HUES64 (cell line): ENCODE results near the gene MRPS10. TPM values are rescaled to one million over a fixed set of nuclear protein-coding genes. Genes with fewer than 3 reads are reported as not detected.

Experiments used
- H3K27ac ChIP-seq: 2 replicates; pipeline ENCODE4 v1.7.0; 2013; ENCODE audit warnings: low read depth, low read length, inconsistent platforms
- H3K27me3 ChIP-seq: 2 replicates; pipeline ENCODE4 v1.6.1; 2013; ENCODE audit warnings: mild to moderate bottlenecking, low read length; ENCODE audit not compliant: insufficient read depth
- H3K36me3 ChIP-seq: 2 replicates; pipeline ENCODE4 v1.6.1; 2013; ENCODE audit warnings: mild to moderate bottlenecking, low read length; ENCODE audit not compliant: insufficient read depth
- H3K4me1 ChIP-seq: 2 replicates; pipeline ENCODE4 v1.6.1; 2013; ENCODE audit warnings: mild to moderate bottlenecking, low read length, moderate library complexity; ENCODE audit not compliant: insufficient read depth
- H3K4me3 ChIP-seq: 2 replicates; pipeline ENCODE4 v1.5.1; 2013; ENCODE audit warnings: mild to moderate bottlenecking, low read length, moderate library complexity
- H3K9ac ChIP-seq: 2 replicates; pipeline ENCODE4 v1.6.1; 2013; ENCODE audit warnings: mild to moderate bottlenecking, low read depth, low read length
- H3K9me3 ChIP-seq: 2 replicates; pipeline ENCODE4 v1.6.1; 2013; ENCODE audit warnings: low read depth, low read length; ENCODE audit not compliant: insufficient read depth
- WGBS: fragments of 150-250, 120-280 bp; methylation state at CpG from one replicate; pipeline ENCODE4 v1.1.7; 2013; ENCODE audit warnings: missing lambda C conversion rate; 5-methylcytosine and 5-hydroxymethylcytosine counted together
- polyA plus RNA-seq, 2 experiments: library from polyadenylated mRNA; stranded (reverse); fragments of 50-300 nt; gene quantifications; one replicate each; pipeline ENCODE4 v1.2.3, GENCODE V29; 2013

Gene MRPS10
- polyA plus RNA-seq (2013, experiment 1 of 2), result 27.9 TPM
- polyA plus RNA-seq (2013, experiment 2 of 2), result 26.1 TPM

DNA sequence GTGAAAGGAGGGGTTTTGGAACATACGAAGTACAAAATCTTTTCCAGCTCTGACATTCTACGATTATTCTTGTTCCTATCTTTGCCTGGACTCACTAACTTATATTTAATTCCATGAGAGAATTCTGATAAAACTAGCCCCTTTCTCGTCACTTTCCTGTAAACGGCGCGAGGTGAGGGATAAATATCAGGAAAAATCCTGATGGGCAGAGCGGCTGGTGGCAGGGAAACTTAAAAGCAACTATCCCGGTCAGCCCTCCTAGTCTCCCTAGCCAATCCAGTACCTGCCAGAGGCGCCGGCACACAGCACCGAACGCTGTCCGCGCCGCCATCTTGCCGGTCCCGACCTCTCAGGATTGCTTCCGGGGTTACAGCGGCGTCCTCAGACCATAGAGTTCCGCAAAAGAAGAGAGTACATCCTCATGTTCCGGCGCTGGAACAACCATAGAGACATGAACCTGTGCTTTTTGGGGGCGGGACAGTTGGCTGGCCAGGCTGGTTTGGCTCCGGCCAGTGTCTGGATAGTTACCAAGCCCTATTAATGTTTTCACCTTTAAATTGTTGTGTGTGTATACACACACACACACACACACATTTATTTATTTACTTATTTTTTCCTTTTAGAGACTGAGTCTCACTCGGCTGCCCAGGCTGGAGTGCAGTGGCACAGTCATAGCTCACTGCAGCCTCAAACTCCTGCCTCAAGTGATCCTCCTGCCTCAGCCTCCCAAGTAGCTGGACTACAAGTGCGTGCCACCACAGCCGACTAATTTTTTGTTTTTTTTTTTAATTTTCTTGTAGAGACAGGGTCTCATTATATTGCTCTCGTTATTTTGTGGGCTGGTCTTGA is at the start of gene MRPS10:
Gene MRPS10 (minus strand): TSS at position 343 of the 849 bp plus-strand sequence. CDS start 12 bp downstream, at position 331.
- Histone ChIP-seq H3K4me1 (peaks cover 4% of the 10 kb centered on the region; the same call in 1 of the 2 replicates), H3K36me3 (peaks cover 15% of the 10 kb centered on the region), H3K4me3 (peak within 1 kb of the TSS; percentile 73), H3K9ac (peak within 1 kb of the TSS; percentile 85), H3K27me3 (no peaks in the 10 kb centered on the region), H3K9me3 (no peaks in the 10 kb centered on the region), H3K27ac (peak within 1 kb of the TSS; percentile 69)
- WGBS, result 13% methylated on average over 29 of the region's 29 CpGs

DNA sequence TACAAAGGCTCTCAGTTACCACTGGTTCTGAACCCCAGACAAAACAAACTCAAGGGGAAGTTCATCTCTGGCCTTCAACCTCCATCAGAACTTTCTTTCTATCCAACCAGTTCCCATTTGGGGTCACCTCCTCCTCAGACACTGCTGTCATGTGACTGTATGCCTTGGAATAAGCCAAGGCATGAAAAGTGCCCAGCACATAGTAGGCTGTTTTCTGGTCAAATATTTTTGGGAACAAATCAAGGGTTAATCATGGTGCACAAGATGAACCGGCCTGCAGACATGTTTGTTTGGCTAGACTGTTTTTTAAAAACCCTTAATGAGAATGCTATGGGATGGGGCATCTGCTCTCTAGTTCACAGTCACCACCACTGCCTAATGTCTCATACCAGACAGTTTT is 48.9 kb upstream of the MRPS10 start:
- no peak overlapping the region for H3K4me3 ChIP-seq
- H3K9me3 ChIP-seq, result no peaks in the 10 kb centered on the region
- no peak overlapping the region for H3K27ac ChIP-seq
- peaks cover 24% of the 10 kb centered on the region for H3K36me3 ChIP-seq
- no peak overlapping the region for H3K9ac ChIP-seq
- 93% methylated on average over 1 of the region's 1 CpG for WGBS
- peaks cover 5% of the 10 kb centered on the region; the same call in 1 of the 2 replicates for H3K4me1 ChIP-seq
- H3K27me3 ChIP-seq, result no peaks in the 10 kb centered on the region

DNA sequence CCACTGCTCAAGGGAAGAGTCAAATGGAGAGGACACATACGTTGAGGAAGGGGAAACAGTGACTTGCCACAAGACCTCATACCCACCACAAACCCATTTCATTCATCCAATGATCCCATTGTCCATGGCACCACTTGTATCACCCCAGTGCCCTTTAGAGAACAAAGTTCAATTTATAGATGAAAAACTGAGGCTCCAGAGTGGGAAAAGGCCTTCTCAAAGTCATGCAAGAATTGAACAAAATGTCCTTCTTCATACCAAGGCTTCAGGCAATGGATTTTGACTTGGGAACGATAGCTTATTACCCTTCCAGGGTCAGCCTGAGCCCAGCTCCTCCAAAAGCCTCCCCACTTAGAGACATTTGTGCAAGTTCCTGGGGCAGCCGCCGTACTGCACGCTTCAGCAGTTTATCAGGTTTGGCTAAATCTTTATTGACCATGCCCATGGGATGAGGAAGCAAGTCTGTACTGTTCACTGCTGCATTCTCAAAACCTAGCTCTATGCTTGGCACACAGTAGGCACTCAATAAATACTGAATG is 47.3 kb upstream of the MRPS10 start:
- H3K27ac ChIP-seq, result no peak overlapping the region
- H3K27me3 ChIP-seq, result no peaks in the 10 kb centered on the region
- WGBS, result 97% methylated on average over 5 of the region's 5 CpGs
- H3K9ac ChIP-seq, result no peak overlapping the region
- H3K9me3 ChIP-seq, result no peaks in the 10 kb centered on the region
- H3K4me3 ChIP-seq, result no peak overlapping the region
- peaks cover 24% of the 10 kb centered on the region for H3K36me3 ChIP-seq
- peaks cover 15% of the 10 kb centered on the region; the same call in 1 of the 2 replicates for H3K4me1 ChIP-seq

DNA sequence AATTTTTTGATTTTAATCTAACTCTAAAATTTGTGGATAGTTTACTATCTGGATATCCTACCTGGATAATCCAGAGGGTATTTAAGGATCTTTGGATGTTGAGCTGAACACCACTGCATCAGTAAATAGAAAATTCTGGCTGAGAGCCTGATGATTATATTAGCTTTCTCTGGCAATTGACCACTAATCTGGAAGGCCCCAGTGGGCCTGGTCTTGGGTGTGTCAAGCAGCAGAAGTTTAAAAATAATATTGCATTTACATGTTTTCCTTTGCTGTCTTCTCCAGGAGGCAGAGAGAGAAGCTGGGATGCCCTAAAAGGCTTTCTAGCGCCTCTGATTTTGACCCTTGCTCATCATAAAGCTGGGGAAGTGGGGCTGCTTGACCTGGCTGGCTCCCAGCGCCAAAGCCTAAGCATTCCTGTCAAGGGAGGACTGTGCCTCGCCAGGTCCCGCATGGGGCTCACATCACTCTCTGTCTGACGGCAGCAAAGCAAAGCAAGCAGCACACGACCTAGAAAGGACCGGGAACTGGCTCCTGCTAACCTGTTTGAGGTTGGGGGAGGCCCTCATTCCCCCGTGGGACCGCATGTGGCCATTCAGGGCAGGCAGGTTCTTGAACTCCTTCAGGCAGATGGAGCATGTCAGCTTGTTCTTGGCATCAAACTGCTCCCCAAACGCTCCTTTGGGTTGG is 46.6 kb upstream of the MRPS10 start:
- Histone ChIP-seq H3K4me1 (peaks cover 16% of the 10 kb centered on the region; the same call in 1 of the 2 replicates), H3K27ac (no peak overlapping the region), H3K27me3 (no peaks in the 10 kb centered on the region), H3K36me3 (peaks cover 21% of the 10 kb centered on the region), H3K9ac (no peak overlapping the region), H3K4me3 (no peak overlapping the region), H3K9me3 (no peaks in the 10 kb centered on the region)
- WGBS, result 84% methylated on average over 10 of the region's 10 CpGs

DNA sequence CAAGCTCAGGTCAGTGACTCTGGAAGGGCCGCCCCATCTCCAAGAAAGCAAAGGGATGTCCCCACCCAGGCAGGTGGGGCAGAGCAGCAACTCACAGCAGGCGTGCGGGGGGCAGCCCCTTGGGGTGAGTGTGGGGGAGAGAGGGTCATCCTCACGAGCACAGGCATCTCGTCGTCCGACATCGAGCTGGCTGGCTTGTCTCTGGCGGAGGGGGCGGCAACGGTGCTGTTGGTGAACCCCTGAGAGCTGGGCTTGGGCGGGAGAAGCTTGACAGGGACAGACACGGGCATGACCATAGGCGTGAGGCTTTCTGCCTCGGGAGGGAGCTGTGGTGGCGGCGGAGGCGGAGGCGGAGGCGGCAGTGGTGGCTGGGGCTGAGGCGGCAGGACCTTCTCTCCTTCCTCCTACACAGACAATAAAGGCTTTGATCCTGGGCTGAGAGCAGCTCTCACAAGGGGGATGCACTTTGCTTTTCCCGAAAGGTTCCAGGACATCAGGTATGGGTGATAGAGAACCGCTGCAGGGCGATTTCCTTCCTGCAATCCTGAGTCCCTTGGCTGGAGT is 45.6 kb upstream of the MRPS10 start:
- WGBS, result 62% methylated on average over 24 of the region's 24 CpGs
- Histone ChIP-seq H3K4me1 (peaks cover 20% of the 10 kb centered on the region), H3K36me3 (peaks cover 14% of the 10 kb centered on the region; the same call in 1 of the 2 replicates), H3K27me3 (no peaks in the 10 kb centered on the region), H3K9me3 (no peaks in the 10 kb centered on the region), H3K4me3 (no peak overlapping the region), H3K9ac (no peak overlapping the region), H3K27ac (no peak overlapping the region)

DNA sequence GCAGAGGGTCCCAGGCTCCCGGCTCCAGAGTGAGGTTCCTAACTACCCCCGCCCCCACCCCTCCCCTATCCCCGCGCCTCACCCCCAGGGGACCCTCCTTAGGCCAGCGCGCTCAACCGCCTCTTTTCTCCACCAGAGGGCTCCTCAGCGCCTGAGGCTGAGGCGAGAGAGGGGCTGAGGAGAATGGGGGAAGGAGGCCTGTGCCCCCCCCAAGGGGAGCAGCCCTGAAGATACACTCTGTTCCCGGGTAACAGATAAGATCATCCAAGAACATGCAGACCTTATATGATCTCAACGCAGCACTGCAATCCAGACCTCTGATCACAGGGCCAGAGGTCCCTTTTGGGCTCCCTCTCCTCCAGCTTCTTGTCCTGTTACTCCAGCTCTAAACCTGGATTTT is 43.3 kb upstream of the MRPS10 start:
- peaks cover 22% of the 10 kb centered on the region for H3K36me3 ChIP-seq

DNA sequence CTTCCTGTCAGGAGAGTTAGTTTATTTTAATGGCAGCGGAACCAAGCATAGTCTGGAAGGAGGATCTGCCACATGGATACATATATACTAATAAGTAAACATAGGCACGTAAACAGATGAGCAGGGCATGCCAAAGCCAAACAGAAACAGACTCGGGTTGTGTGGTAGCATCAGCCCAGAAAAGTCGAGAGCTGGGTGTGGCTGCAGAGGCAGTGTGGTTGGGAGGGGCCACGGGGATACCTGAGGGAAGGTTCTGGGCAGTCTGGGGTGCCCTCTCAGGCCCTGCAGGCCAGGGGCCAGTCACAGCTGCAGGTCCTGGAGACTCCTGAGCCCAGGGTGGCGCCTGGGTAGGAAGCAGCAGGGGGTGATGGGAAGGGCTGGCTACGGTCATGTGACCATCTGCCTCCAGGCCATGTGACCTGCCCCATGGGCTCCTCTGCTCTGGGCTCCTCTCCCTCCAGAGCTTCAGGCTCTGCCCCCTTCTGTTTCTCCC is 42.8 kb upstream of the MRPS10 start:
- Histone ChIP-seq H3K9ac (no peak overlapping the region), H3K9me3 (no peaks in the 10 kb centered on the region), H3K4me3 (no peak overlapping the region), H3K27ac (no peak overlapping the region), H3K36me3 (peaks cover 26% of the 10 kb centered on the region), H3K27me3 (no peaks in the 10 kb centered on the region), H3K4me1 (peaks cover 40% of the 10 kb centered on the region)
- WGBS, result 81% methylated on average over 7 of the region's 7 CpGs

More for the DNA sequence above, 43.3 kb upstream of the MRPS10 start:
- H3K9ac ChIP-seq, result no peak overlapping the region
- 63% methylated on average over 4 of the region's 11 CpGs for WGBS
- H3K9me3 ChIP-seq, result no peaks in the 10 kb centered on the region
- H3K4me3 ChIP-seq, result no peak overlapping the region
- H3K27ac ChIP-seq, result no peak overlapping the region
- H3K4me1 ChIP-seq, result peaks cover 40% of the 10 kb centered on the region
- H3K27me3 ChIP-seq, result no peaks in the 10 kb centered on the region

DNA sequence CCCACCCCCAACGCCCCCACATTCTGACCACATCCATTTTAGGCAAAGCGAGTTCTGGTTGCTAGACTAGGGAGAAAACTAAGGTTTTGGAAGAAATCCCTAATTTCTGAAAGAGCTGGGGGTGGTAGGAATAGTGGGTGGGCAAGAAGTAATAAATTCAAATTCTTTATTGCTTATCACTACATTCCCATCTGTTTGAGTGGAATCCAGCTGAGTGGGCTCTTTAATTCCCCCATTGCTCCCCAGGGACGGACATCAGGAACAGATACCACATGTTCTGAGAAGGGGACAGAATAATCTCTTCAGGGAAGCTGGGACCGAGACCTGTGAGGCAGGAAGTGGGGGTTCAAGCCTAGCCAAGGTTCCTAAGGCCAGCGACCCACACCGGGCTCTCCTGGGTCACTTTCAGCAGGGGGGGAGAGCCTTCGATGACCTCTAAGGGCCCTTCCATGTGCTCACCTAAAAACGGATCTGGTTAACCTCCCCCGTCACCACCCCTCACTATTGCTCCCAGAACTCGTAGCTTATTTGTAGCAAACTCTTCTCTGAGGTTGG is 42.3 kb upstream of the MRPS10 start:
- 94% methylated on average over 8 of the region's 10 CpGs for whole genome bisulfite sequencing
- Histone ChIP-seq H3K4me1 (peaks cover 40% of the 10 kb centered on the region), H3K4me3 (no peak overlapping the region), H3K9ac (no peak overlapping the region), H3K27me3 (no peaks in the 10 kb centered on the region), H3K9me3 (no peaks in the 10 kb centered on the region), H3K27ac (no peak overlapping the region), H3K36me3 (peaks cover 31% of the 10 kb centered on the region)

DNA sequence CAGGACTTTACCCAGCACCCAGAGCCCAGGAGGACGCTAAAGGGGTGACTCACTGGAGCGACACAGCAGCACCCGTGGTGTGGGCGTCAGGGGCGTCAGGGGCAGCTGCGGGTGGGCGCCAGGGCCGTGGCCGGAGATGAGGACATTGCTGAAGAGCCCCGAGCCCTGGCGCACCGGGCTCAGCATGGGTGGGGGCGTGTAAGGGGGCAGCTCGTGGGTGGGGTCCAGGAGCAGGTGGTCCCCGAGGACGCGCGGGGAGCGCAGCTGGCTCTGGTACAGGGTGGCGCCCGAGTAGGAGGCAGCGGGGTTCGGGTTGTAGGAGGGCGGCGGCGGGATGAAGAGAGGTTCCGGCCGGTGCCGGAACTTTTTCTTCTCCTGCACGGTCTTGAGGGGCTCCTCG is 41.6 kb upstream of the MRPS10 start:
- H3K9me3 ChIP-seq, result no peaks in the 10 kb centered on the region
- no peak overlapping the region for H3K27ac ChIP-seq
- H3K9ac ChIP-seq, result no peak overlapping the region
- H3K36me3 ChIP-seq, result peaks cover 32% of the 10 kb centered on the region
- no peaks in the 10 kb centered on the region for H3K27me3 ChIP-seq
- 95% methylated on average over 31 of the region's 31 CpGs for WGBS
- H3K4me3 ChIP-seq, result no peak overlapping the region
- H3K4me1 ChIP-seq, result peaks cover 40% of the 10 kb centered on the region

DNA sequence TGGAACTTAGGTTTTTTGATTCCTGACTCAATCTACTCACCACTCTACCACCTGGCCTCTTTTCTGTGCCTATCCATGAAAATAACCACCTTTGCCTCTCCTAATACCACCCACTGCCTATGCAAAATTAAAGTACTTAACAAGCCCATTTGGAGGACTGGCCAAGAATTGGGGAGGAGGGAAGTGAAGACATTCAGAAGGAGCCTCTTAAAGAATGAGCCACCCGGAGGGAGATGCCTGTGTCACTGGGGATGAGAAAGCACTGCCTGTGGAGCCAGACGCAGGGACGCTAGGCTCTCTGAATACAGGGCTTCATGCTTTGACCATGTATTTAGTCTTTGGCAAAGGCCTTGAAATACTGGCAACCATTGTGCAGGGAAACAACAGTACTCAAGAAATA is 40.0 kb upstream of the MRPS10 start:
- Histone ChIP-seq H3K36me3 (peaks cover 46% of the 10 kb centered on the region), H3K27me3 (no peaks in the 10 kb centered on the region), H3K9ac (no peak overlapping the region), H3K27ac (peak overlapping the region; percentile 91), H3K9me3 (no peaks in the 10 kb centered on the region), H3K4me1 (peaks cover 35% of the 10 kb centered on the region), H3K4me3 (no peak overlapping the region)
- 6% methylated on average over 3 of the region's 3 CpGs for WGBS
